LoVo (cell line): Measurements from ENCODE around the gene TTC13.

Experiments used
- DNase-seq: peaks from one replicate; pipeline ENCODE4 v3.0.0-alpha.2; 2016; ENCODE audit warnings: low spot score

TTC13 gene

GRCh38 chr1:230875370-230875769 lies 103.3 kb downstream of the TTC13 start:
- DNase-seq: no peak

GRCh38 chr1:230870916-230871315 lies 107.7 kb downstream of the TTC13 start:
- no peak for DNase-seq

GRCh38 chr1:230869500-230869899 lies 109.2 kb downstream of the TTC13 start:
- DNase-seq: no peak

- DNase-seq: peak; percentile 65
Observed at GRCh38 chr1:230868736-230869385, 109.8 kb downstream of the TTC13 start.

- DNase-seq: peak; percentile 77
Observed at GRCh38 chr1:230867903-230868735, 110.5 kb downstream of the TTC13 start, which contains the start of gene C1orf198. C1orf198 (minus strand) TSS chr1:230868521; CDS start chr1:230868512, 9 bp downstream.

GRCh38 chr1:230867101-230867902 lies 111.4 kb downstream of the TTC13 start:
- DNase-seq: no peak

- DNase-seq: no peak
Observed at GRCh38 chr1:230866171-230867070, 112.2 kb downstream of the TTC13 start.

GRCh38 chr1:230865062-230865817 lies 113.4 kb downstream of the TTC13 start:
- DNase-seq: no peak

GRCh38 chr1:230864441-230864840 lies 114.2 kb downstream of the TTC13 start:
- no peak for DNase-seq

GRCh38 chr1:230863449-230863848 lies 115.2 kb downstream of the TTC13 start:
- no peak for DNase-seq

- no peak for DNase-seq
Observed at GRCh38 chr1:230861970-230862595, 116.6 kb downstream of the TTC13 start.

GRCh38 chr1:230861489-230861888 lies 117.2 kb downstream of the TTC13 start:
- no peak for DNase-seq

- no peak for DNase-seq
Observed at GRCh38 chr1:230860617-230861384, 117.9 kb downstream of the TTC13 start.

GRCh38 chr1:230858918-230859729 lies 119.5 kb downstream of the TTC13 start:
- no peak for DNase-seq

- no peak for DNase-seq
Observed at GRCh38 chr1:230858236-230858820, 120.3 kb downstream of the TTC13 start.

- DNase-seq: no peak
Observed at GRCh38 chr1:230857822-230858221, 120.8 kb downstream of the TTC13 start.

GRCh38 chr1:230857077-230857476 lies 121.6 kb downstream of the TTC13 start:
- no peak for DNase-seq
